ENCODE measurements around the gene MARCHF6.
"Not testable (repeated sequence)": the region's sequence is repeated elsewhere in the genome, so short reads cannot be mapped to it uniquely, and the experiment has no call there.

MARCHF6 gene

GRCh38 chr5:10323588-10324488 is 29.7 kb upstream of the MARCHF6 start:
- ATAC-seq (no peak), DNase-seq (no peak)

DNA sequence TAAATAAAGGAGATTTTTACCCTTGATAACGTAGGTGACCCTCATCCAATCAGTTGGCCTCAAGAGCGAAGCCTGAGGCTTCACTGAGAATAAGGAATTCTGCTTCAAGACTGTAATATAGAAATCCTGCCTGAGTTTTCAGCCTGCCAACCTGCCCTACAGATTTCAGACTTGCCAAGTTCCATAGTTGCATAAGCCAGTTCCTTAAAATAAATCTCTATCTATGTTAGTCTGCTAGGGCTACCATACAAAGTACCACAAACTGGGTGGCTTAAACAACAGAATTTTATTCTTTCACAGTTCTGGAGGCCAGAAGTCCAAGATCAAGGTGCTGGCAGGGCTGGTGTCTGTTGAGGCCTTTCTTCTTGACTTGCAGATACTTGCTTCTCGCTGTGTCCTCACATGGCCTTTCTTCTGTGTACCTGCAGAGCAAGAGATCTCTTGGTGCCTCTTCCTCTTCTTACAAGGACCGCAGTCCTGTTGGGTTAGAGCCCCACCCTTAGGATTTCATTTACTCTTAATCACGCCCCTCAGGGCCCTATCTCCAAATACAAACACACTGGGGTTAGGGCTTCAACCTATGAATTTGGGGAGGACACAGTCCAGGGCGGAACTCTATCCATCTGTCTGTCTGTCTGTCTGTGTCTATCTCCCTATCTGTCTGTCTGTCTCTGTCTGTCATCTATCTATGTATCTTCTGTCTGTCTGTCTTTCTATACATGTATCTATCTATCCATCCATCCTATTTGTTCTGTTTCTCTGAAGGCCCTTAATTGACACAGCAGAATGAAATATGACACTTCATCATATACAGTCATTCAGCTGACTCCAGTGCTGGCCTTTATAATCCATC is 28.8 kb upstream of the MARCHF6 start:
- DNase-seq (no peak), ATAC-seq (no peak)

DNA sequence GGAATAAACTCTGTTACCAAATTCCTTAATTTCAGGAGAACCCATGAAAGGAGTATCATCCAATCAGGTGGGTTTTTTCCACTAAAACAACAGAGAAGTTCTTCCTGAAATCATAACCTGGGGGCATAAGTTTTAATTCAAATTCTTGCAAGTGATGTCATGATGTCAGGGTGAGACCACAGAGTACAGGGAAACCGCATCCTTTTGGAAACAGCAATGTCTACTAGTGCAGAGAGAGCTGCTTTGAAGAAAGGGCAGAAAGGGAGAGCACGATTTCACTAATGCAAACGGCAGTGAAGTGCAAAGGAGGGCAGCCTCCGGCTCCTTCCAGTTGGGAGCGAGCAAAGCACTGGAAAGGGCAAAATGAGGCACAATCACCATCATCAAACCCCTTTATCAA is 25.2 kb upstream of the MARCHF6 start:
- no peak for ATAC-seq
- DNase-seq, result no peak

DNA sequence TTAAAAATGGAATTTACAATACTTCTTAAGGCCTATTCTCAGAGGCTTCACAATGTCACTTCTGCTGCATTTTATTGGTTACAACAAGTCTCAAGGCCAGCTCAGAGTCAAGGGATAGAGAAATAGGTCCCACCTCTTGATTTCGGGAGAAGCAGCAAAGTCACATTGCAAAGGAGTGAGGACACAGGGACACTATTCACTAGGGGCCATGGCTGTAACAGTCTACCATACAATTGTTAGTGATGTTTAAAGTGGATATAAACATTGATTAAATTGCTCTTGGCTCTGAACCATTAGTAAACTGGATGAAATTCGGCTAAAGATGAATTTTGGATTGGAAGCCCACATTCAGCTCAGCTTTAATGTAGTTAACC is 24.1 kb upstream of the MARCHF6 start:
- no peak for ATAC-seq

GRCh38 chr5:10329820-10330481 is 23.5 kb upstream of the MARCHF6 start:
- DNase-seq, result no peak
- no peak for ATAC-seq

More for the DNA sequence above, 24.1 kb upstream of the MARCHF6 start:
- no peak for DNase-seq

DNA sequence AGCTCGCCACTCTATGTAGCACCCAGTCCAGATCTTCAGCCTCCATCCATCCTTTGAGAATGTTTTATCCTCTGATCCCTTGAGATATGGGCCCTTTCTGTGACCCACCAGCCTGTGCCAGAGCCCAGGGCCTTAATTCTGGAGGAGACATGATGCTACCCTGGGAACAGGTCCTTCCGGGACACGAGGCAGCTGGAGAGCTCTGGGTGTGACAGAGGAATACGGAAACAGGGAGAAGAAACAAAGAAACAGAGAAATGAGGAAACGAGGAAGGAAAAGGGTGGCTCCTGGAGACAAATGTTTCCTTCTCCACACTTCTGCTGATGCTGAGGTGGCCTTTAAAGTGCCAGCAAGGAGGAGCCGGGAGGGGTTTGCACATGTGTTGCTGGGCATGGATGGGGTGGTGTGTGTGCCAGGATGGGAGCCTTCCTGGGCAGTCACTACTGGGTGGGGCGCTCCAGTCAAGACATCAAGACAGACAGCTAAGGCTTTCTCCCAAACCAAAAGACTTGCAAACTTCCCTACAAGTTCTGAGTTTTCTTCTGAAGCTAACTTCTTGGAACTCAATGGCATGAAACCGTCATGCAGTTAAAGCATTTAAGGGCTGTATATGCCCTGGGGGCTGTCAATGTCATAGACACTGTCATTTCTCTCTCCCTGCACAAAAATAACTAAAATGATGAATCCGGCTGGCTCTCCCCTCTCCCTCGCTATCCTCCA is 22.8 kb upstream of the MARCHF6 start:
- ATAC-seq (no peak), DNase-seq (no peak)

- ATAC-seq (no peak), DNase-seq (no peak)
Observed at GRCh38 chr5:10331341-10331796, 22.1 kb upstream of the MARCHF6 start.

DNA sequence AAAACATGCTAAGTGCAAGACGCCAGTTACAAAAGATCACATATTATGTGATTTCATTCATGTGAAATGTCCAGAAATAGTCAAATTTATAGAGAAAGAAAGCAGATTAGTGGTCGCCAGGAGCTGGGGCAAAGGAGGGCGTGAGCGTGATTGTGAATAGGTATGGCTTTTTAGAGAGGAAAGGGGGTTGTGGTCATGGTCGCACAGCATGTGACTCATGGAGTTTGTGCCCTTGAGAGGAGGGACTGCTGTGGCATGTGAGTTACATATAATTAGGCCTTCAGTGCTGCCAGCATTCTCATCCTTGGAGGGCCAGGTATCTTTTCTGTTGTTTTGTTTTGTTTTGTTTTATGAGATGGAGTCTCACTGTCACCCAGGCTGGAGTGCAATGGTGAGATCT is 21.2 kb upstream of the MARCHF6 start:
- ATAC-seq (peak; percentile 72), DNase-seq (no peak)

GRCh38 chr5:10333154-10334006 is 20.1 kb upstream of the MARCHF6 start:
- ATAC-seq, result peak; percentile 21
- peak; percentile 30 for DNase-seq

DNA sequence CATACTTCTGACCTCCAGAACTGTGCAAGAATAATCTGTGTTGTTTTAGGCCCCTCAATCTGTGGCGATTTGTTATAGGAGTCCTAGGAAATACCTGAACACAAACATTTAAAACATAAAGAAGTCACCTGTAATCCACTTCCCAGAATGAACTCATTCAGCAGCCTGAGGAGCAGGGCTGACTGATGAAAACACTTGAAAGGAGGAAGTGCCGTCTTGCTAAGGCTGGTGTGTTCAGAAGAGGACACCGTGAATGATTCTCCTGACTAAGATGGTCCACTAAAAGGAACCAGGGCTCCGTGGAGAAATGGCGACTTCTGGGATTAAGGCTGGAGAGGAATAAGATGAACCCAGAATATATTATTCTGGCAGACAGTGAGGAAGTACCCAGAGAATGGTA is 18.7 kb upstream of the MARCHF6 start:
- ATAC-seq, result no peak
- DNase-seq, result no peak

GRCh38 chr5:10335711-10336470 is 17.6 kb upstream of the MARCHF6 start:
- ATAC-seq, result no peak
- DNase-seq, result no peak

DNA sequence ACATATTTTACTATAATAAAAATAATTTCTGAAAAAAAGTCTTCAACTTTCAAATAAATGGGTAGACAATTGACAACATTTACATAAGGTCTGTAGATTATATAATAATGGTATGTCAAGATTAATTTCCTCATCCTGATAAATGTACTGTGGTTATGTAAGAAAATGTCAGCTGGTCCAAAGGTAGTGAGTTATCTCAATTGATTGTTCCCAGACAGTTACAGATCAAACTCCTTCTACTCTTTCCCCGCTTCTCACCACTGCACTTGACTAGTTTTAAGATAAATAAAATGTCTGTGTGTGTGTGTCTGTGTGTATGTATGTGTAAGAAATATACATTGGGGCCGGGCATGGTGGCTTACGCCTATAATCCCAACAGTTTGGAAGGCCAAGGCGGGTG is 16.4 kb upstream of the MARCHF6 start:
- DNase-seq (no peak), ATAC-seq (no peak)

- no peak for ATAC-seq
- DNase-seq, result no peak
Observed at GRCh38 chr5:10337986-10338385, 15.5 kb upstream of the MARCHF6 start.

DNA sequence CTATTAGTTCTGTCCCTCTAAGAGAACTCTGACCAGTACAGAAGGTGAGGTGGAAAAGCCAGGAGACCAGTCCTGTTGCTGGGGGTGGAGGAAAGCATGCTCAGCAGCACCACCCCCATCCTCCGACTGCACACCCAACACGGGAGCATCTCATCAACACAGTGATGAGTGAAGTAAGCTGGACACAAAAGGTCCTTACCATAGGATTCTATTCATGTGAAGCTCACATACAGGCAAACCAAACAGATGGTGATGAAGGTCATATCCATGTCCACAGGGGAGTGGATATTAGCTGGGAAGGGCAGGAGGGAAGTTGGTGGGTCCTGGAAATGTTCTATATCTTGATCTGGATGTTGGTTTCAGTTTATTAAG is 14.8 kb upstream of the MARCHF6 start:
- ATAC-seq (no peak), DNase-seq (no peak)

- ATAC-seq (no peak), DNase-seq (no peak)
Observed at GRCh38 chr5:10339058-10339811, 14.3 kb upstream of the MARCHF6 start.

GRCh38 chr5:10339958-10340357 is 13.5 kb upstream of the MARCHF6 start:
- DNase-seq, result no peak
- ATAC-seq, result peak; percentile 9

DNA sequence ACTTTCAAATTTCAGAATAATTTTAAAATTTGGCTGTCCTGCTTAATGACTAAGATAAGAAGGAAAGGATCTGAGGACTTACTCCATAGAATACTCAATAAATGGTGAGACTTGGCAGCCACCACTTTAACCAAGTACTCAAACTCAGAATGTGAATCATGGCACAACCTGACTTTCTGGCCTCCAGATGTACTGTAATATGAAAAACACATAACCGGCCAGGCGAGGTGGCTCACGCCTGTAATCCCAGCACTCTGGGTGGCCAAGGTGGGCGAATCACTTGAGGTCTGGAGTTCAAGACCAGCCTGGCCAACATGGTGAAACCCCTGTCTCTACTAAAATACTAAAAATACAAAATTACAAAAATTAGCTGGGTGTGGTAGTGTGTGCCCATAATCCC is 10.0 kb upstream of the MARCHF6 start:
- ATAC-seq (no peak), DNase-seq (no peak)

DNA sequence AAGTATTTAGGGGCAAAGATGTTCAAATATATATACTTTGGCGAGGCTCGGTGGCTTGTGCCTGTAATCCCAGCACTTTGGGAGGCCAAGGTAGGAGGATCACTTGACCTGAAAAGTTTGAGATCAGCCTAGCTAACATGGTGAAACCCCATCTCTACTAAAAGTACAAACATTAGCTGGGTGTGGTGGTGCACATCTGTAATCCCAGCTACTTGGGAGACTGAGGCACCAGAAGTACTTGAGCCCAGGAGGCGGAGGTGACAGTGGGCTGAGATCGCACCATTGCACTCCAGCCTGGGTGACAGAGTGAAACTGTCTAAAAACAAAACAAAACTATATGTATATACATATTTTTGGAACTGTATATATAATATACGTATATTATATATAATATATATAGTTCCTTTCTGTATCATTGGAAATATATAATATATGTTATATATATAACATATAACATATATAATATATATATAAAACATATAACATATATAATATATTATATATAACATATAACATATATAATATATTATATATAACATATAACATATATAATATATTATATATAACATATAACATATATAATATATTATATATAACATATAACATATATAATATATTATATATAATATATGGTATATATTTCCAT is 8.9 kb upstream of the MARCHF6 start:
- not testable (repeated sequence) for DNase-seq, ATAC-seq

GRCh38 chr5:10348258-10348657 is 5.2 kb upstream of the MARCHF6 start:
- ATAC-seq (no peak), DNase-seq (no peak)
